AG09319 (cell line): ENCODE data around the gene CLIP4.

ENCODE experiments used
- DNase-seq: peaks from one replicate; pipeline ENCODE4 v3.0.0-alpha.2; 2010; ENCODE audit warnings: low read depth; ENCODE audit errors: extremely low read depth
- CTCF ChIP-seq: IDR thresholded peaks from 2 replicates; pipeline ENCODE4 v1.5.1; 2011; ENCODE audit warnings: low read depth, mild to moderate bottlenecking, inconsistent platforms, low read length, moderate library complexity

The CLIP4 gene

GRCh38 chr2:29072251-29072650 is 43.0 kb upstream of the CLIP4 start:
- no peak for DNase-seq
- TF ChIP-seq CTCF, result no peak

- DNase-seq, result no peak
- no peak for TF ChIP-seq CTCF
Measured at GRCh38 chr2:29072971-29073725, 42.1 kb upstream of the CLIP4 start.

- no peak for TF ChIP-seq CTCF
Measured at GRCh38 chr2:29073933-29074332, 41.3 kb upstream of the CLIP4 start.

GRCh38 chr2:29074411-29074810 is 40.8 kb upstream of the CLIP4 start, which contains the start of gene PCARE:
TSS of gene PCARE (minus strand) at chr2:29074523. CDS start at chr2:29074261, 262 bp downstream.
- TF ChIP-seq CTCF, result no peak
- no peak for DNase-seq

More at GRCh38 chr2:29073933-29074332, 41.3 kb upstream of the CLIP4 start:
- no peak for DNase-seq

GRCh38 chr2:29075894-29076705 is 39.1 kb upstream of the CLIP4 start:
- no peak; the same call in 1 of the 2 replicates for TF ChIP-seq CTCF

GRCh38 chr2:29079887-29080286 is 35.3 kb upstream of the CLIP4 start:
- no peak for TF ChIP-seq CTCF
- DNase-seq, result no peak

More at GRCh38 chr2:29075894-29076705, 39.1 kb upstream of the CLIP4 start:
- DNase-seq, result peak; percentile 68
